Endodermal cell (in vitro differentiated cells): Measurements from ENCODE around the gene CD72. TPM values are rescaled to one million over a fixed set of nuclear protein-coding genes. Genes with fewer than 3 reads are reported as not detected.

ENCODE experiments used
- DNase-seq: peaks from one replicate; pipeline ENCODE4 v3.0.0-alpha.2; 2017
- H3K27ac ChIP-seq: 2 replicates; pipeline ENCODE4 v1.5.1; 2013; ENCODE audit warnings: mild to moderate bottlenecking, low read depth, low read length, moderate library complexity
- H3K27me3 ChIP-seq: 2 replicates; pipeline ENCODE4 v1.6.1; 2013; ENCODE audit warnings: mild to moderate bottlenecking, low read length, moderate library complexity; ENCODE audit not compliant: insufficient read depth, control insufficient read depth, poor library complexity, severe bottlenecking
- H3K36me3 ChIP-seq: 2 replicates; pipeline ENCODE4 v1.7.0; 2013; ENCODE audit warnings: mild to moderate bottlenecking, low read length, moderate library complexity; ENCODE audit not compliant: control insufficient read depth, insufficient read depth
- H3K4me1 ChIP-seq: one replicate; pipeline ENCODE4 v1.7.0; 2013; ENCODE audit warnings: low read length; ENCODE audit not compliant: control insufficient read depth, insufficient read depth
- H3K4me3 ChIP-seq: 2 replicates; pipeline ENCODE4 v1.5.1; 2013; ENCODE audit warnings: mild to moderate bottlenecking, low read length, moderate library complexity
- H3K9ac ChIP-seq: 2 replicates; pipeline ENCODE4 v1.6.1; 2013; ENCODE audit warnings: mild to moderate bottlenecking, low read length, moderate library complexity; ENCODE audit not compliant: poor library complexity, severe bottlenecking; ENCODE audit errors: extremely low read depth
- H3K9me3 ChIP-seq: 2 replicates; pipeline ENCODE4 v1.6.1; 2013; ENCODE audit warnings: mild to moderate bottlenecking, low read length, moderate library complexity; ENCODE audit not compliant: control insufficient read depth
- H3K27ac Mint-ChIP-seq: 2 replicates; pipeline ENCODE4 v1.8.0; 2020; ENCODE audit warnings: mixed read lengths
- H3K27me3 Mint-ChIP-seq: 2 replicates; pipeline ENCODE4 v1.8.0; 2021; ENCODE audit warnings: mild to moderate bottlenecking, mixed read lengths; ENCODE audit not compliant: insufficient read depth
- H3K36me3 Mint-ChIP-seq: 2 replicates; pipeline ENCODE4 v1.8.0; 2020; ENCODE audit warnings: low read depth, mixed read lengths
- H3K4me1 Mint-ChIP-seq: 2 replicates; pipeline ENCODE4 v1.8.0; 2020; ENCODE audit warnings: mixed read lengths
- H3K4me3 Mint-ChIP-seq: 2 replicates; pipeline ENCODE4 v1.8.0; 2020; ENCODE audit warnings: mild to moderate bottlenecking, moderate library complexity, mixed read lengths
- H3K9me3 Mint-ChIP-seq: 2 replicates; pipeline ENCODE4 v1.8.0; 2020; ENCODE audit warnings: mild to moderate bottlenecking, mixed read lengths
- CTCF ChIP-seq: fragments of 200-600 bp; sonication (generic); conservative IDR thresholded peaks from 2 replicates; pipeline ENCODE4 v1.5.0; 2021; ENCODE audit warnings: antibody characterized with exemption, mild to moderate bottlenecking
- WGBS, 2 experiments: methylation state at CpG; one replicate each; pipeline versions ENCODE4 v1.1.5 to v1.1.7; 2013; ENCODE audit warnings: missing lambda C conversion rate in 2 of 2, mixed read lengths in 1 of 2; ENCODE audit not compliant: insufficient coverage in 1 of 2, insufficient read length in 1 of 2; 5-methylcytosine and 5-hydroxymethylcytosine counted together
- total RNA-seq, 2 donors: library from RNA; stranded (reverse); fragmentation: NEBNext Ultra II Directional in 1 of 2; extraction: Animal tissue kit (Norgen Biotek cat#: 25700) in 1 of 2; gene quantifications; 2 replicates in 1 of 2; 3 replicates in 1 of 2; pipeline ENCODE4 v1.2.1, GENCODE V29; 2021

Gene CD72
- total RNA-seq, 2 donors from 2014 or later: 2.4 to 6.9 TPM

- no peaks in the 10 kb centered on the region for H3K9me3 ChIP-seq
- no peaks in the 10 kb centered on the region for H3K4me1 Mint-ChIP-seq
- no peaks in the 10 kb centered on the region for H3K36me3 ChIP-seq
- H3K4me3 Mint-ChIP-seq: no peak overlapping the region
- no peak overlapping the region for H3K27ac ChIP-seq
- no peaks in the 10 kb centered on the region for H3K27me3 ChIP-seq
- H3K36me3 Mint-ChIP-seq: peaks cover 11% of the 10 kb centered on the region
- H3K27ac Mint-ChIP-seq: no peak overlapping the region
- no peaks in the 10 kb centered on the region for H3K4me1 ChIP-seq
- H3K27me3 Mint-ChIP-seq: peaks cover 4% of the 10 kb centered on the region
- H3K9me3 Mint-ChIP-seq: peaks cover 19% of the 10 kb centered on the region
- no peak overlapping the region for H3K9ac ChIP-seq
- no peak for DNase-seq
- TF ChIP-seq CTCF: no peak
- 92 to 96% methylated on average over 6 to 9 of the region's 9 CpGs for WGBS, 2 experiments
- H3K4me3 ChIP-seq: no peak overlapping the region
Measured at GRCh38 chr9:35636135-35636876, 18.1 kb upstream of the CD72 start.

- Mint-ChIP-seq H3K27me3 (peaks cover 4% of the 10 kb centered on the region), H3K4me3 (no peak overlapping the region), H3K27ac (no peak overlapping the region), H3K4me1 (no peaks in the 10 kb centered on the region), H3K36me3 (peaks cover 7% of the 10 kb centered on the region), H3K9me3 (peaks cover 18% of the 10 kb centered on the region)
- Histone ChIP-seq H3K9ac (no peak overlapping the region), H3K9me3 (no peaks in the 10 kb centered on the region), H3K27me3 (no peaks in the 10 kb centered on the region), H3K4me1 (no peaks in the 10 kb centered on the region), H3K4me3 (no peak overlapping the region), H3K36me3 (no peaks in the 10 kb centered on the region), H3K27ac (no peak overlapping the region)
- TF ChIP-seq CTCF: no peak
- no peak for DNase-seq
Measured at GRCh38 chr9:35635730-35636129, 17.5 kb upstream of the CD72 start.

DNA sequence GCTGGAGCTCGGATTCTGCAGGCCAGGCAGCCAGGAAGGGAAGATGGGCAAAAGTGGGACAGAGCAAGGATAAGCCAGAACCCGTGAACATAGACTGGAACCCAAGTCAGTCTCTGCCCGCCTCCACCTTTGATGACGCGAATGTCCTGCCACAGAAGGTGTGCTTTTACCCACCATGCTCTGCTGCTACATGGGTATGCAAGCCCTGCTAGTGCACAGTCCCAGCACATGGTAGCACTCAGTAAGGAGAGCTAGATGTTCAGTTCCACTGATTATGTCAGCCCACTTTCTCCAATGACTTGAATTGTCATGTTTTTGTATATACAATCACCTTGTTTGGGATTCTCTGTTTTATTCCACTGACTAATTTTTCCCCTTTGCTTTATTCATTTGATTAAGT, 11.4 kb upstream of the CD72 start:
- Histone ChIP-seq H3K27me3 (no peaks in the 10 kb centered on the region), H3K4me1 (no peaks in the 10 kb centered on the region), H3K36me3 (no peaks in the 10 kb centered on the region), H3K9ac (no peak overlapping the region), H3K9me3 (no peaks in the 10 kb centered on the region), H3K27ac (no peak overlapping the region), H3K4me3 (no peak overlapping the region)
- no peak overlapping the region for H3K4me3 Mint-ChIP-seq
- H3K9me3 Mint-ChIP-seq: no peaks in the 10 kb centered on the region
- H3K27me3 Mint-ChIP-seq: peaks cover 4% of the 10 kb centered on the region
- no peaks in the 10 kb centered on the region for H3K4me1 Mint-ChIP-seq
- TF ChIP-seq CTCF: no peak
- DNase-seq: no peak
- 89 to 96% methylated on average over 4 to 5 of the region's 5 CpGs for WGBS, 2 experiments
- no peak overlapping the region for H3K27ac Mint-ChIP-seq
- H3K36me3 Mint-ChIP-seq: no peaks in the 10 kb centered on the region
